ENCODE measurements around the gene CNOT6L. TPM values are rescaled to one million over a fixed set of nuclear protein-coding genes. Genes with fewer than 3 reads are reported as not detected.

CNOT6L gene
- total and polyA plus RNA-seq, 2 donors (not counting 1 experiment from before 2014, with no cell fraction given): 11.4 to 12.7 TPM

- H4K20me1 ChIP-seq (ENCODE audit: control insufficient read depth, extremely low read depth, insufficient read depth, low read length): no peaks in the 10 kb centered on the region
- H3K4me3 ChIP-seq (replicated peaks in 1 of 4; ENCODE audit: control extremely low read depth in 1 of 4, insufficient read depth in 1 of 4, low read depth in 3 of 4, low read length in 4 of 4): no peak overlapping the region
- H3K27me3 ChIP-seq (ENCODE audit: control insufficient read depth, insufficient read depth, low read length): no peaks in the 10 kb centered on the region
- no peak overlapping the region for H3K9ac ChIP-seq (ENCODE audit: insufficient read depth, low read length)
- no peak overlapping the region for H3K4me2 ChIP-seq (ENCODE audit: extremely low read depth, insufficient read depth, low read length)
- no peak overlapping the region for H3K27ac ChIP-seq (ENCODE audit: insufficient read depth, low read length)
- no peak for DNase-seq (ENCODE audit: low read depth in 2 of 2)
- no peak for TF ChIP-seq CTCF (conservative IDR thresholded peaks at IDR 0.05 in 1 of 2, IDR thresholded peaks at IDR 0.05 in 1 of 2; ENCODE audit: low read depth in 1 of 2, low read length in 2 of 2)
- no peak for TF ChIP-seq EZH2 (IDR thresholded peaks at IDR 0.05; ENCODE audit: low read length, missing control alignments)
- H2AFZ ChIP-seq (ENCODE audit: low read length): no peak overlapping the region
- H3K36me3 ChIP-seq (ENCODE audit: control insufficient read depth, insufficient read depth, low read length): no peaks in the 10 kb centered on the region
- no peaks in the 10 kb centered on the region for H3K9me3 ChIP-seq (ENCODE audit: control insufficient read depth, insufficient read depth, low read depth, low read length)
- H3K4me1 ChIP-seq (ENCODE audit: control insufficient read depth, extremely low read depth, insufficient read depth, low read length): no peaks in the 10 kb centered on the region
- H3K79me2 ChIP-seq (ENCODE audit: control insufficient read depth, insufficient read depth, low read length): no peaks in the 10 kb centered on the region
These were observed 15.2 kb upstream of the CNOT6L start for GRCh38 chr4:77834403-77834802.

GRCh38 chr4:77833126-77833724 lies 14.1 kb upstream of the CNOT6L start:
- H3K36me3 ChIP-seq (ENCODE audit: control insufficient read depth, insufficient read depth, low read length): no peaks in the 10 kb centered on the region
- no peak for TF ChIP-seq EZH2 (IDR thresholded peaks at IDR 0.05; ENCODE audit: low read length, missing control alignments)
- no peaks in the 10 kb centered on the region for H3K9me3 ChIP-seq (ENCODE audit: control insufficient read depth, insufficient read depth, low read depth, low read length)
- H2AFZ ChIP-seq (ENCODE audit: low read length): no peak overlapping the region
- no peak overlapping the region for H3K4me2 ChIP-seq (ENCODE audit: extremely low read depth, insufficient read depth, low read length)
- no peaks in the 10 kb centered on the region for H3K79me2 ChIP-seq (ENCODE audit: control insufficient read depth, insufficient read depth, low read length)
- no peak overlapping the region for H3K4me3 ChIP-seq (replicated peaks in 1 of 4; ENCODE audit: control extremely low read depth in 1 of 4, insufficient read depth in 1 of 4, low read depth in 3 of 4, low read length in 4 of 4)
- H3K4me1 ChIP-seq (ENCODE audit: control insufficient read depth, extremely low read depth, insufficient read depth, low read length): no peaks in the 10 kb centered on the region
- H3K27me3 ChIP-seq (ENCODE audit: control insufficient read depth, insufficient read depth, low read length): no peaks in the 10 kb centered on the region
- no peak overlapping the region for H3K27ac ChIP-seq (ENCODE audit: insufficient read depth, low read length)
- no peak overlapping the region for H3K9ac ChIP-seq (ENCODE audit: insufficient read depth, low read length)
- DNase-seq (ENCODE audit: low read depth in 2 of 2): no peak
- H4K20me1 ChIP-seq (ENCODE audit: control insufficient read depth, extremely low read depth, insufficient read depth, low read length): no peaks in the 10 kb centered on the region

GRCh38 chr4:77827343-77827742 lies 8.2 kb upstream of the CNOT6L start:
- H2AFZ ChIP-seq (ENCODE audit: low read length): no peak overlapping the region
- no peak overlapping the region for H3K4me3 ChIP-seq (replicated peaks in 1 of 4; ENCODE audit: control extremely low read depth in 1 of 4, insufficient read depth in 1 of 4, low read depth in 3 of 4, low read length in 4 of 4)
- H3K27ac ChIP-seq (ENCODE audit: insufficient read depth, low read length): no peak overlapping the region
- no peak for DNase-seq (ENCODE audit: low read depth in 2 of 2)
- TF ChIP-seq EZH2 (IDR thresholded peaks at IDR 0.05; ENCODE audit: low read length, missing control alignments) (no peak), CTCF (conservative IDR thresholded peaks at IDR 0.05 in 1 of 2, IDR thresholded peaks at IDR 0.05 in 1 of 2; ENCODE audit: low read depth in 1 of 2, low read length in 2 of 2) (no peak)
- H3K36me3 ChIP-seq (ENCODE audit: control insufficient read depth, insufficient read depth, low read length): no peaks in the 10 kb centered on the region
- H3K9ac ChIP-seq (ENCODE audit: insufficient read depth, low read length): no peak overlapping the region
- H3K79me2 ChIP-seq (ENCODE audit: control insufficient read depth, insufficient read depth, low read length): no peaks in the 10 kb centered on the region
- H3K9me3 ChIP-seq (ENCODE audit: control insufficient read depth, insufficient read depth, low read depth, low read length): no peaks in the 10 kb centered on the region
- H3K4me1 ChIP-seq (ENCODE audit: control insufficient read depth, extremely low read depth, insufficient read depth, low read length): no peaks in the 10 kb centered on the region
- no peak overlapping the region for H3K4me2 ChIP-seq (ENCODE audit: extremely low read depth, insufficient read depth, low read length)
- no peaks in the 10 kb centered on the region for H4K20me1 ChIP-seq (ENCODE audit: control insufficient read depth, extremely low read depth, insufficient read depth, low read length)
- H3K27me3 ChIP-seq (ENCODE audit: control insufficient read depth, insufficient read depth, low read length): peaks cover 4% of the 10 kb centered on the region
